PC-3 (cell line): ENCODE measurements around the gene MED12L.

ENCODE experiments used
- EZH2 ChIP-seq: fragments of 300-600 bp; sonication (generic); IDR thresholded peaks from one replicate; pipeline ENCODE4 v1.6.1; 2017; ENCODE audit warnings: antibody characterized with exemption, mild to moderate bottlenecking, low read length; ENCODE audit not compliant: unreplicated experiment
- TF ChIP-seq, protein P1 (sequence below): fragments of 300-600 bp; sonication (generic); conservative IDR thresholded peaks from 2 replicates; pipeline ENCODE4 v1.5.1; 2017; ENCODE audit warnings: antibody characterized with exemption, low read depth, mild to moderate bottlenecking, low read length

DNA sequence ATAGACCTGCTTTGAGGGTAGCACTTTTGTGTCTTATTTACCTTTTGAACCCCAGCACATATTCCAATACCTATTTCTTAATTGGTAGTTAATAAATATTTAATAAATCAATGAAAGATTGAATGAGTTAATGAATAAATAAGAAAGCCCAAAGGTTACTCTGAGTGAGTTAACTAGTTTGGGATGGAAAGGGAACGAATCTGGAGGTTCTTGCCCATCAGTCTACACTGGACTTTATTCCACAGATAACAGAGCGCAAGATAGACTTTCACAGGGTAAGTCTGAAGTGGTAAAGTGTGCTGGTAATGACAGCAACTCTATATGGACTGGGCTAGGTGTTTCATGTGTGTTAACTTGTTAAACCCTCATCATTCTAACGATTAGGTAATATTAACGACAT lies 33.1 kb upstream of the MED12L start:
- no peak for TF ChIP-seq EZH2
- TF ChIP-seq, protein P1, sequence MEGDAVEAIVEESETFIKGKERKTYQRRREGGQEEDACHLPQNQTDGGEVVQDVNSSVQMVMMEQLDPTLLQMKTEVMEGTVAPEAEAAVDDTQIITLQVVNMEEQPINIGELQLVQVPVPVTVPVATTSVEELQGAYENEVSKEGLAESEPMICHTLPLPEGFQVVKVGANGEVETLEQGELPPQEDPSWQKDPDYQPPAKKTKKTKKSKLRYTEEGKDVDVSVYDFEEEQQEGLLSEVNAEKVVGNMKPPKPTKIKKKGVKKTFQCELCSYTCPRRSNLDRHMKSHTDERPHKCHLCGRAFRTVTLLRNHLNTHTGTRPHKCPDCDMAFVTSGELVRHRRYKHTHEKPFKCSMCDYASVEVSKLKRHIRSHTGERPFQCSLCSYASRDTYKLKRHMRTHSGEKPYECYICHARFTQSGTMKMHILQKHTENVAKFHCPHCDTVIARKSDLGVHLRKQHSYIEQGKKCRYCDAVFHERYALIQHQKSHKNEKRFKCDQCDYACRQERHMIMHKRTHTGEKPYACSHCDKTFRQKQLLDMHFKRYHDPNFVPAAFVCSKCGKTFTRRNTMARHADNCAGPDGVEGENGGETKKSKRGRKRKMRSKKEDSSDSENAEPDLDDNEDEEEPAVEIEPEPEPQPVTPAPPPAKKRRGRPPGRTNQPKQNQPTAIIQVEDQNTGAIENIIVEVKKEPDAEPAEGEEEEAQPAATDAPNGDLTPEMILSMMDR: no peak
